ENCODE data around the gene LRRK1.

LRRK1 gene

DNA sequence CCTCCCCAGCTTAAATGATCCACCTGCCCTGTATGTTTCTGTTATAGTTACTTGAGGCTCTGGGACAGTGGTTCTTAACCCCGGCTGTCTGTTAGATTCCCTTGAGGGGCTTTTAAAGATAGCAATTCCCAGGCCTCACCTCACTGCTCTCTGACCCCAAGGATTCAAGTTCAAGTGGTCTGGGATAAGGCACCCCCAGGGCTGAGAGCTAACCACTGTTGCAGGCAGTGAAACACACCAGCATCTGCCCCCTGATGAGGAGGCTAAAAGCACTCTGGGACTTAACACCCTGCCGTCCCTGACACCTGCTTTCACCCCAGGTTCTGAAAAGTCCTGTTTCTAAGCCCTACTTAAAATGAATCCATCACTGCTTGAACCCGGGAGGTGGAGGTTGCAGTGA, 103.7 kb downstream of the LRRK1 start:
- DNase-seq (ENCODE audit: low read depth in 2 of 2): no peak

DNA sequence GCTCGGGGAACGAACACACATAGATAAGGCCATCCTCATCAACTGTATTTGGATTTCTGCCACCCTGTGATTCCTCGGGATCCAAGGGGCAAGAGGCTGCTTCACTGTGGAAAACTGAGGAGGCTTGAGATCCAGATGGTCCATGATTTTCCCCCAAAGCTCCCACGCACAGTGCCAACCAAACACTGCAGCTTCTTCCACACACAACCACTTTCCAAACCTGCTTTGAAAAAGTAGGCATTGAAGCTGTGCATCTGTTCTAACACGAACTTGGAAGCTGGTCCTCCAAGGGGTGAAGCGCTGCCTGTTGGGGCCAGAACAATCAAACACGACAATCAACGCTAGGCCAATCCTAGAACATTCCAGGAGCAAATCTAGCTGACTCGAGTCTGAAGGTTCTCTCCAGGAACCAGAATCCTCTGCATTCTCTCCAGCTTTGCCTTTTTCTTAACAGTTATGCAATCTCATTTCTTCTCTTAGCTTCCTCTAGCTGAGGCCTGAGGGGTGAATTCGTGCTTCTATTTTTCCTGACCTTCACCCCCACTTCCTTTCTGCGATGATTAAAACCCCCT, 104.4 kb downstream of the LRRK1 start:
- no peak for DNase-seq (ENCODE audit: low read depth in 2 of 2)

DNA sequence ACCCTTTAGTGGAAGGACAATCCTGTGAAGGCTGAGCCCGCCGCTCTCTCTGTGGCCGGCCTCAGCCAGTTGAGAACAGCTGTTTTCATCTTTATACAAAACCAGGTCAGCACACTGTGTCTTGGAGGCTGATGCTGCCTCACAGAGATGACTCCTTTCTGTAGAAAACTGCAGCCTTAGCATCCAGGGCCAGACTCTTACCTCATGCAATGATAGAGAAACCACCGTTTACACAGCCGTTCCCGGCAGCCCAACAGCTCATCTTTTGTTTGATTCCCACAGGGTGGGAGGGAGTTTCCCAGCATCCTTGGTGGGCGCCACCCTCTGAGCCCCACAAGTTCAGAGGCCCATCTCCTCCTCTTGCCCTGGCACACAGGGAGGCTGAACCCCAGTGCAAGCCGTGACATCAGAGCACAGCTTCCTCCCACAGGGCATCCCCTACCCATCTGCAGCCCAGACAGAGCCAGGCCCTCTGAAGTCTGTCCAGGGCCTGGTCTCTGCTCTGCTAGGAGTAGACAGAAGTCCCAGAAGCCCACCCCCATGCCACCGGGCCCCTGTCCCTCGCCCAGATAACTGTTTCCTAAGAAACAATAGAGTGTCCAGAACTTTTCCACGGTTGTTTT, 105.0 kb downstream of the LRRK1 start:
- DNase-seq (ENCODE audit: low read depth in 2 of 2): no peak

DNA sequence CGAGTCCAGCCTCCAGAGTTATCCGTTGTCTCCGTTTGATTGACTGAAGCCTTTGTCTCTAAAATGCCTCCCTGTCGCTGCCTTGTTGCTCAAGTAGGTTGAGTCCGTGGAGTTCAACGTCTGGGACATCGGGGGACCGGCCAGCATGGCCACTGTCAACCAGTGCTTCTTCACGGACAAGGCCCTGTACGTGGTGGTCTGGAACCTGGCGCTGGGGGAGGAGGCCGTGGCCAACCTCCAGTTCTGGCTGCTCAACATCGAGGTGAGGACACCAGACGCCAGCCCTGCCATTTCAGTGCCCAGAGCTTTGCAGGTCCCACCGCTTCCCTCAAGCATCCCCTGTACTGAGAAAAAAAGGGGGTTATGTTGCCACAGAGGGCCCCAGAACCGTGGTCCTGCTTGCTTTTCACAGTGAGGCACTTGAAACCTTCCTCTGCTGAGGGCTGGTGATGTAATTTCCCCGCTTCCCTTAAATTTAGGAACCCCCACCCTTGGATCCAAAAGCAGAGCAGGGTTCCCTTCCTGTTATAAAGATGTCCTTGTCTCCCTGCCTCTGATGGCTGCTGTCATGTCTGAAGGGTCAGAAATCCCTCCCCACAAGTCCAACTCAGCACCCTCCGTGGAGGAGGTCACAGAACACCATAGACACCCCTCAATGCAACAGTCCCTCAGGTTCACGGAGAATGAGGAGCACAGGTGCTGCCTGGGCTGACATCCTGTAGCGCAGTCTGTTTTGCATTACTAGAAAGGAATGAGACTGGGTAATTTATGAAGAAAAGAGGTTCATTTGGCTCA, 105.7 kb downstream of the LRRK1 start:
- DNase-seq (ENCODE audit: low read depth in 2 of 2): no peak

DNA sequence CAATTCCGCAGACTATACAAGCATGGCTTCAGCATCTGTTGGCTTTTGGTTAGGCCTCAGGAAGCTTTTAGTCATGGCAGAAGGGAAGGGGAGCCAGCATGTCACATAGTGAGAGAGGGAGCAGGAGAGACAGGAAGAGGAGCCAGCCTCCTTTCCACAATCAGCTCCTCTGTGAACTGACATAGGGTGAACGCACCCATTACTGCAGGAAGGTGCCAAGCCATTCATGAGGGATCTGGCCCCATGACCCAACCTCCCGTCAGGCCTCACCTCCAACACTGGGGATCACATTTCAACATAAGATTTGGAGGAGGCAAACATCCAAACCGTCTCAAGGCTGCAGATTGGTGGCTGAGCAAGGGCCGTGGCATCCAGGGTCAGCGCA, 106.3 kb downstream of the LRRK1 start:
- no peak for DNase-seq (ENCODE audit: low read depth in 2 of 2)

DNA sequence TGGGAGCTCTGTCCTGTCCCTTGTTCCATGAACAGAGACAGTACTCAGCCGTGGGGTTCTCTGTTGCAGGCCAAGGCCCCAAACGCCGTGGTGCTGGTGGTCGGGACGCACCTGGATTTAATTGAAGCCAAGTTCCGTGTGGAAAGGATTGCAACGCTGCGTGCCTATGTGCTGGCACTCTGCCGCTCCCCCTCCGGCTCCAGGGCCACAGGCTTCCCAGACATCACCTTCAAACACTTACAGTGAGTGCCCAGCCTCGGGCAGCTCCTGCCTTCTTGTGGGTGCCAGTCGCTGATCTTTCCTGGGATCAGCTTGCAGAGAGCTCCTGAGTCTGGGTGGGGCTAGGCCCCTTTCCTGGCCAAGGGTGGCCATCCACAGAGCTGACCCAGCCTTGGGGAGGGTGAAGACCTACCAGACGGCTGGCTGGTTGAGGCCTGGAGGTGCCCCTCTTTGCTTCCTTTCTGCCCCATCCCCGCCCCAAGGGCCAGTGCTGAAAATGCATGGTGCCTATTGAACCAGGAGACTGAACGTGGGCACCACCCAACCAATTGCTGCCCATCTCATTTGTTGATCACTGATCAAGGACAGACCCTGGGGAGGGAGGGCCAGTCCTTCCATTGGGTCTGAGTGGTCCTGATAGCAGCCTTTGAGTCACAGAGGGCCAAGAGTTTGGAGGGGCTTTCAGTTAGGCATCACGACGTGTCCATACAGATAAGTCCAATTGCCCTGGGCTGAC, 106.9 kb downstream of the LRRK1 start:
- no peak for DNase-seq (ENCODE audit: low read depth in 2 of 2)

DNA sequence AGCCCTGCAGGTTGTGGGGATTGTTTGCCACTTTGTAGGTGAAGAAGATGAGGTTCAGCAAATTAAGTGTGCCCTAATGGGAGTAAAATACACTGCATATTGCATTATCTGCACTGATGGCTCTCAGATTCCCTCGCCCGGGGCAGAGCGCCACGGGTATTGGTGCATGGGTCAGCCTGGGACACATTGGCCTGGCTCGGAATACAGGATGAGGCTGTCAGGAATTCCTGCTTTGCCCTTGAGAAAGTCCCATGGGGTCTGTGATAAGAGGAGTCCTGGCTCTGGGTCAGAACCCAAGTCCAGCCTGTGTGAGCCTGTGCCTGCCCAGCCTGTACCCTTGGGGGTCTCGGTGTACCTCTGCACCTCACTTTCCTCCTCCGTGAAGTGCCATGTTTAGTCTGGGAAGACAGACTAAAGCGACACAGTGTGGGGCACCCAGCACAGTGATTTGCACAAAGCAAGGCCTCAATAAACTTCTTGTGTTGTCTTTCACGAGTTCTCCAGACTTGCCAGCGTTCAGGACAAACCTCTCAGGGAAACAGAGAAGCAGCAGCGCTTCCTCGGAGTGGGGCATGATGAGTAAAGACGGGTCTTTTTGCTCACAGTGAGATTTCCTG, 107.6 kb downstream of the LRRK1 start:
- DNase-seq (ENCODE audit: low read depth in 2 of 2): no peak

DNA sequence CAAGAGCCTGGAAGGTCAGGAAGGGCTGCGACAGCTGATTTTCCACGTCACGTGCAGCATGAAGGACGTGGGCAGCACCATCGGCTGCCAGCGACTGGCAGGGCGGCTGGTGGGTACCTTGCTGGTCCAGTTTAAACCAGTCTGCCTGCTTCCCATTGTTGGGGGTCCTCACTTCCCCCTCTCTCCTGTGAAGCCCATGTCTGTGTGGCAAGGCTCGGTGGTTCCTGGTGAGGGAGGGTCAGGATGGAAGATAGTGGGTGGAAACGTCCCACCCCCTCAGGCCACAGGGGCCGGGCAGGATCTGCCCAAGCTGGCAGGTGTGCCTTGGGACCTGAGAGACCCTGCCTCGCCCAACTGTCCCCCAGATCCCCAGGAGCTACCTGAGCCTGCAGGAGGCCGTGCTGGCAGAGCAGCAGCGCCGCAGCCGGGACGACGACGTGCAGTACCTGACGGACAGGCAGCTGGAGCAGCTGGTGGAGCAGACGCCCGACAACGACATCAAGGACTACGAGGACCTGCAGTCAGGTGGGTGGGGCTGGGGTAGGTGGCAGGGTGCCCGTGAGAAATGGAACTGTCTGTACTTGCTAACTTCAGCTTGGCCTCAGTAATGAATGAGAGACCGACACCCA, 108.2 kb downstream of the LRRK1 start:
- DNase-seq (ENCODE audit: low read depth in 2 of 2): no peak

DNA sequence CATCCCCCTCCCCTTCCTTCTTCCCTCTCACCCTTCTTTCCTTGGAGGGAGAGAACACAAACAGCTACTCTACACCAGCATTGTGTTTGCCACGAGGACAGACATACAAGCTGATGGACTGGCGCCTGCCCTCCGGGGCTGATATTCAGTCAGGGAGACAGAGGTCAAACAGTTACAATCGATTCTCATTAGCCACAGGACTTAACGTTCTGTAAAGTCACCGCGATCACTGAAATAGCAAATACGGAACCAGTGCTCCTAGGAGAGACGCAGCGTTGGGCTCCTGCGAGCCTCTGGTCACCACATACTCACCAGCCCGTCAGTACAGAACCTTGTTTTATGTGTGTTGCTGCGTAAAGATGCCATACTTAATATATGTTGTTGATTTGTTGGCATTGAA, 108.8 kb downstream of the LRRK1 start:
- no peak for DNase-seq (ENCODE audit: low read depth in 2 of 2)

DNA sequence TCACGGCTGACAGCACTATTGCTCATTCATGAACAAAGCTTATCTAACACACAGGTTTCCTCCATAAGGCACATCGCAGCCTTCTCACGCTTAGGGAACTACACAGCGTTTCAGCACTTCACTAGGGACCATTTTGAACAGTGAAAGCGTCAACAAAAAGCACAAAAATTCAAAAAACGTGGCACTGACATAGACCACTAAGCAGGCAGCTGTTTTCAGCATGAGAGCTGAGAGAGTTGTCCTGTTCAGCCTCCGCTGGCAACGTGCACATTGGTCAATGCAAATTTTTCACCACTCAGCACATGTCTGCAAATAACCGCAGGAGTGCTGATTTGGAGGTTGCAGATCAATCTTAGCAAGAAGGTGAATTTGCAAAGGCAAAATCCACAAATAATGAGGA, 109.2 kb downstream of the LRRK1 start:
- DNase-seq (ENCODE audit: low read depth in 2 of 2): no peak

DNA sequence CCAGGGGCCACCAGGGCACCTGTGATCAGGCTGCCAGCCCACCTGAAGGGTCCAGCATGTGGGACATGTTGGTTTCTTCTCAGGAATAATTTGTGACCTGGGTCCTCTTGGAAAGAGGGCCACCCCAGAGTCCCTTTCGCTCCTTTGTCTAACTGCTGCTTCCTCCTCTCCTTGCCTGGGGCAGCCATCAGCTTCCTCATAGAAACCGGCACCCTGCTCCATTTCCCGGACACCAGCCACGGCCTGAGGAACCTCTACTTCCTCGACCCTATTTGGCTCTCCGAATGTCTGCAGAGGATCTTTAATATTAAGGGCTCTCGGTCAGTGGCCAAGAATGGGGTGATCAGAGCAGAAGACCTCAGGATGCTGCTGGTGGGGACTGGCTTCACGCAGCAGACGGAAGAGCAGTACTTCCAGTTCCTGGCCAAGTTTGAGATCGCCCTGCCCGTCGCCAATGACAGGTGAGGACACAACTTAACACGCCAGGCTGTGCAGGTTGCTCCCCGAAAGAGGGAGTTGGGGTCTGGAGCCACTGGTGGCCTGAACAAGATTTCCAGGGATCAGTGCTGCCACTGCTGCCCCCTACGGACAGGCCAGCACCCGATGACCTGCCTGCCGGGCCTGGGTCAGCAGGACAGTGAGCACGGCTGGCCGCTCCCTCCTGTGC, 109.7 kb downstream of the LRRK1 start:
- DNase-seq (ENCODE audit: low read depth in 2 of 2): no peak

DNA sequence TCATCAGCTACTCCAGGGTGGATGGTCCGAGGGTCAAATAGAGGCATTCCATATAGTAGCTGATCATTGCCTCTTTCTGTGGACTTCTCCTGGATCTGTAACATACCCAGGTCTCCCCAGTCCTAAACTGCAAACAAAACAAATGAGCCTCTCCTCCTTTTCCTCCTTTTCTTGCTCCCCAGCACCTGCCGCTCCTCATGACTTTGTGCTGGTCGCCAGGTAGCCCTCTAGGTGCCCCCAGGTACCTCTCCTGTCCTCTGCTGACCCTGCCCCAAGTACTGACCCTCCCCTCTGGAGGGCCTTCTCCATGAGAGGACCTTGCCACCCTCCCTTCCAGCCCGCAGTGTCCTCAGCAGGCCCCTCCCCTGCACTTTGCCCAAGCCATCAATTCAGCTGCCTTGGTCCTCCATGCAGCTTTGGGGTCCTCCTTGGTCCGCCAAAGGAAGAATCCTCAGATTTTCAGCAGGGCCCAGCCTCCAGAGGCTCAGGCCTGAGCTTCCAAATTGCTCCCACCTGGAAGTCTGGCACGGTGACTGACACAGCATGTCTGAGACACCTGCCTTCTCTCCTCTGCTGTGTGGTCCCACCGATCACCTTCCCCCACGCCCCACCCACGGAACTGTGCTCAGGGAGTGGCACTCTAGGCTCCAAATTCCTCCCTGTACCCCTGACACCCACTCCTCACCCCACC, 111.0 kb downstream of the LRRK1 start:
- DNase-seq (ENCODE audit: low read depth in 2 of 2): no peak

DNA sequence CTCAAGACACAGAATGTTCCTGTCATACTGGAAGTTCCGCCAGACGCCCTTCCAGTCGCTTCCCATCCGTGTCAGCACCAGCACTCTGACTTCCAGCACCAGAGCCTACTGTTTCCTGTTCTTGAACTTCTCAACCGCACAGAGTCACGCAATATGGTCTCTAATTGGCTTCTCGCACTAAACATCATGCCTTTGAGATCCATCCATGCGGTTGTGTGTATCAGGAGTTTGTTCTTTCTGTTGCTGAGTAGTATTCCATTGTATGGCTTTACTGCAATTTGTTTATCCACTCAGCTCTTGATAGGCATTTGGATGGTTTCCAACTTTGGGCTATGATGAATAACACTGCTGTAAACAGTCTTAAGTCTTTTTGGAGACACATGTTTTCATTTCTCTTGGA, 112.1 kb downstream of the LRRK1 start:
- DNase-seq (ENCODE audit: low read depth in 2 of 2): no peak

DNA sequence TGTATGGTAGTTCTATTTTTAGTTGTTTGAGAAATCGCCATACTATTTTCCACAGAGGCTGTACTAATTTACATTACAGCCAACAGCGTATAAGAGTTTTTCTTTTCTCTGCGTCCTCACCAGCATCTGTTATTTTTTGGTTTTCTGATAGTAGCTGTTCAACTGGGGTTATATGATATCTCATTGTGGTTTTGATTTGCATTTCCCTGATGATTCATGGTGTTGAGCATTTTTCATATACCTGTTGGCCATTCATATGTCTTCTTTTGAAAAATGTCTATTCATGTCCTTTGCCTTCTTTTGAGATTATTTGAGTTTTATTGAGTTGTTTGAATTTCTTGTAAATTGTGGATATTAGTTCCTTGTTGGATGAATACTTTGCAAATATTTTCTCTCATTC, 114.6 kb downstream of the LRRK1 start:
- no peak for DNase-seq (ENCODE audit: low read depth in 2 of 2)

DNA sequence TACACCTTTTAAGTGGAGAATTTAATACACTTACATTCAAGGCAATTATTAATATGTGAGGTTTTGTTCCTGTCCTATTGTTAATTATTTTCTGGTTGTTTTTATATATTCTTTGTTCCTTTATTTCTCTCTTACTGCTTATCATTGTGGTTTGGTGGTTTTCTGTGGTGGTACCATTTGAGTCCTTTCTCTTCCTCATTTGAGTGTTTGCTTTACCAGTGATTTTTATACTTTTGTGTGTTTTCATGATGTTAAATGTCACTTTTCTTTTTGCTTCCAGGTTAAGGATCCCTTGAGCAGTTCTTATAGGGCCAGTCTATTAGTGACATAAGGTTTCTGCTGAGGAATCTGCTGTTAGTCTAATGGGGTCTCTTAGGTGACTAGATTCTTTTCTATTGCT, 116.5 kb downstream of the LRRK1 start:
- DNase-seq (ENCODE audit: low read depth in 2 of 2): no peak

DNA sequence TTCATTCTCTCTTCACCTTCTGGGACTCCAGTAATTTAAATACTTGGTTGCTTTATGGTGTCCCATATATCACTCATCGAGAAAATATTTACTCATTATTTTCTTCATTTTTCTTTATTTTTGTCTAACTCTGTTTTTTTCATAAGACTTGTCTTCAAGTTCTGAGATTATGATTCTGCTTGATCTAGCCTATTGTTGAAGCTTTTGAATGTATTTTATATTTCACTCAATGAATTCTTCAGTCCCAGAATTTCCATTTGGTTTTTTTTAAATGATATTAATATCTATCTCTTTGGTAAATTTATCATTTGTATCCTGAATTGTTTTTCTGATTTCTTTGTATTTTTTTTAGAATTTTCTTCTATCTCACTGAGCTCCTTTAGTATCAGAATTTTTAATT, 117.0 kb downstream of the LRRK1 start:
- DNase-seq (ENCODE audit: low read depth in 2 of 2): no peak

DNA sequence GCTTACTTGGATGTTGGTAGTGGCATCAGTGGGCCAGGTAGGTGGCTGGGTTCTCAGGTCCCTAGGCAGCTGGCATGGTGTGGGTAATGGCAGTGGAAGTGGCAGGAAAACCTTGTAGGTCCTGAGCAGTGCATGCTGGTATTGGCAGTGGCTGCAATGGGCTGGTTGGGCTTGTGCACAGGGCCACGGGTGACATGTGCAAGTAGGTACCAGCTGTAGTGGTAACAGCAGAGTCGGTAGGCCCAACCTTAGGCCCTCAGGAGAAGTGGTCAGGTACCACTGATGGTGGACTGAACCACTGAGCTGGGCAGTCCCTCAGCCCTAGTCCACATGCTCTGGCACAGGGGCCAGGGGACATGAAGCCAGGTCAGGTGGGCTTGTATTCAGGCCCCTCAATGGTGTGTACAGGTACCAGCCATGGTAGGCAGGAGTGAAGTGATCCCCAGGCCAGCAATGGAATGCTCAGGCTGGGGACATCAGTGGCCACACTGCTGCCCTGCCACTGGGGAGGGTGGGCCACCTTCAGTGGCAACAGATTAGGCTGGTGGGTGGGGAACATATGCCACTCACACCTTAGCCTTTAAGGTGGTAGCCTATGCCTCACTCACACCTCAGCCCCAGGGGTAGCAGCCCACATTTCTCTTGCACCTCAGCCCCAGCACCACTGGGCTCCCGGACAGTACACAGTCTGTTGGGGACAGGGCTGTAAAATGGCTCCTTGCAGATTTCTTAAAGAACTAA, 118.1 kb downstream of the LRRK1 start:
- no peak for DNase-seq (ENCODE audit: low read depth in 2 of 2)

DNA sequence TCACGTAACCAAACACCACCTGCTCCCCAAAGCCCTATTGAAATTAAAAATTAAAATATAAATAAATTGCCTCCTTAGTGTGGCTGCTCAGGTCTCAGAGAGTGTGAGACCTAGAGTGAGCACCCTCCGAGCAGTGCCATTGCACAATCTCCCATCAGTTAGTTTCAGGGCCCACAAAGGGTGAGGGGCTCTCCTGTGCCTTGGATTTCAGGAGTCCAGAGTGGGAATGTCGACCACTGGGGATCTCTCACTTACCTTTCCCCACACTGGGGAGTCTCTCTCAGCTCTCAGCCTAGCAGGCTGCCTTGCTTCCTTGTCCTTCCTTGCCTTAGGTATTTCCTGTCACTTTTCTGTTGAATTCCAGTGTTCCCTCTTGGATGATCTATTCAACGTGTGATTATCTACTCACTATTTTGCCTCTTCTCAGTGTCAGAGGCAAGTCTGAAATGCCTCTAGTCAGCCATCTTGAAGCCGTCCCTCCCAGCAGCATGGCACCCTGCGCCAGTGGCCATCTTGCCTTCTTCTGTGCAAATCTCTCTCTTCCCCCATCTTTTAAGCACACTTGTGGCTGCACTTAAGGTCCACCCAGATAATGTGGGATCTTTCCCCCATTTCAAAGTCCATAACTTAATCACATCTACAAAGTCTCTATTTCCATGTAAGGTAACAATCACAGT, 119.3 kb downstream of the LRRK1 start:
- DNase-seq (ENCODE audit: low read depth in 2 of 2): no peak

DNA sequence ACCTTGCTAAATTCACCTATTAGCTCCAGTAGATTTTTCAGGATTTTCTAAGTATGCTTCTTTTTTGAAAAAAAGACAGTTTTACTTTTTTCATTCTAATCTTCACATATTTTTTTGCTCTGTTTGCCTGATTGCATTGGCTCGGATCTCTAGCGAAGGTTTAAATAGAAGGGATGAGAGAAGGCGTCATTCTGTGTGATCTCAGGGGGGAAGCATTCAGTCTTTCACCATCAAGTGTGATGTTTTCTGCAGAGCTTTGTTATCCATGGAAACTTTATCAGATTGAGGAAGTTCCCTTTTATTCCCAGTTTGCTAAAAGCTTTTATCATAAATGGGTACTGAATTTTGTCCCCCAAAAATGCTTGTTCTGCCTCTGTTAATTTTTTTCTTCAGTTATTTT, 120.3 kb downstream of the LRRK1 start:
- DNase-seq (ENCODE audit: low read depth in 2 of 2): no peak

All from stimulated activated CD8-positive, alpha-beta memory T cell treated with anti-CD3 and anti-CD28 coated beads, Interleukin-15, amount 100 ng/mL, for 4 hours (primary cell).